K562 (cell line): ENCODE data around the gene SEC16A.

ENCODE experiments used
- BDP1 ChIP-seq: IDR thresholded peaks from 3 replicates; pipeline ENCODE4 v1.6.1; 2011; ENCODE audit not compliant: insufficient read length, insufficient read depth
- CTBP1 ChIP-seq: fragments of 450-650 bp; IDR thresholded peaks from 2 replicates; pipeline ENCODE4 v1.6.1; 2016; ENCODE audit warnings: borderline replicate concordance
- POLR2A ChIP-seq: fragments of 450-650 bp; conservative IDR thresholded peaks from 2 replicates; pipeline ENCODE4 v1.6.1; 2016
- SP2 ChIP-seq: IDR thresholded peaks from 2 replicates; pipeline ENCODE4 v1.6.1; 2011; ENCODE audit warnings: mild to moderate bottlenecking, low read depth, low read length, moderate library complexity; ENCODE audit not compliant: poor library complexity, severe bottlenecking; ENCODE audit errors: extremely low read depth
- ZNF263 ChIP-seq: sonication (generic); formaldehyde crosslinking; IDR thresholded peaks from 2 replicates; pipeline ENCODE4 v1.8.0; 2022; ENCODE audit warnings: mild to moderate bottlenecking, missing genetic modification reagents, borderline replicate concordance
- TF ChIP-seq, protein P1 (sequence below), 3 experiments: IDR thresholded peaks in 2 of 3; conservative IDR thresholded peaks in 1 of 3; 2 replicates each; pipeline ENCODE4 v1.5.1; 2011 to 2012; ENCODE audit warnings: low read length in 3 of 3, mild to moderate bottlenecking in 3 of 3, control low read depth in 2 of 3, improper control_type of control experiment in 1 of 3, inconsistent platforms in 1 of 3, low read depth in 1 of 3, mixed read lengths in 1 of 3, moderate library complexity in 1 of 3; ENCODE audit not compliant: insufficient read depth in 2 of 3

DNA sequence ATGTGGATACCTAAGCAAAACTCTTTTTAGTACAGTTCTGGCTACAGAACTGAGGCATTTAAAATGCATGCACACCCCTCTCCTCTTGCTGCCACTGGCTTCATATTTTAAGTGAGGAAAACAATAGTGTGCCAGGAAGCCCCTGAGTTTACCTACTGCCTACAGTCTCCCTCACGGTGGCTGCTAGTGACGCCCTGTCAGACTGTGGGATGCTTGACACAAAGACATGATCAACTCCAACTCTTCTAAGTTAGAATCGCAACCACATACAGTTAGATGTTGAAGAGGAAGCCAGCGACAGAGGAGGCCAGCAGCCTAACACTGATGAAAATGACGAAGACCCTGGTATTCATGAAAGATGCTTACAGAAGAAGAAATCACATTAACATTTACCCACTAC lies 1.3 kb downstream of the SEC16A start:
- TF ChIP-seq BDP1, result no peak
- no peak for TF ChIP-seq POLR2A
- no peak for TF ChIP-seq CTBP1
- TF ChIP-seq, protein P1, sequence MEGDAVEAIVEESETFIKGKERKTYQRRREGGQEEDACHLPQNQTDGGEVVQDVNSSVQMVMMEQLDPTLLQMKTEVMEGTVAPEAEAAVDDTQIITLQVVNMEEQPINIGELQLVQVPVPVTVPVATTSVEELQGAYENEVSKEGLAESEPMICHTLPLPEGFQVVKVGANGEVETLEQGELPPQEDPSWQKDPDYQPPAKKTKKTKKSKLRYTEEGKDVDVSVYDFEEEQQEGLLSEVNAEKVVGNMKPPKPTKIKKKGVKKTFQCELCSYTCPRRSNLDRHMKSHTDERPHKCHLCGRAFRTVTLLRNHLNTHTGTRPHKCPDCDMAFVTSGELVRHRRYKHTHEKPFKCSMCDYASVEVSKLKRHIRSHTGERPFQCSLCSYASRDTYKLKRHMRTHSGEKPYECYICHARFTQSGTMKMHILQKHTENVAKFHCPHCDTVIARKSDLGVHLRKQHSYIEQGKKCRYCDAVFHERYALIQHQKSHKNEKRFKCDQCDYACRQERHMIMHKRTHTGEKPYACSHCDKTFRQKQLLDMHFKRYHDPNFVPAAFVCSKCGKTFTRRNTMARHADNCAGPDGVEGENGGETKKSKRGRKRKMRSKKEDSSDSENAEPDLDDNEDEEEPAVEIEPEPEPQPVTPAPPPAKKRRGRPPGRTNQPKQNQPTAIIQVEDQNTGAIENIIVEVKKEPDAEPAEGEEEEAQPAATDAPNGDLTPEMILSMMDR (IDR thresholded peaks at IDR 0.05 in 2 of 3, conservative IDR thresholded peaks at IDR 0.05 in 1 of 3; ENCODE audit: insufficient read depth in 2 of 3, low read depth in 1 of 3, low read length in 3 of 3), result no peak
- no peak for TF ChIP-seq SP2
- no peak for TF ChIP-seq ZNF263 (CRISPR knock-in tag)
